Measurements from ENCODE around the gene OR2A2.

OR2A2 gene
- total RNA-seq, result 0 reads per million in 3 donors

GRCh38 chr7:144109283-144109682, at the start of gene OR2A2:
Gene OR2A2 (plus strand): TSS chr7:144109583. CDS start chr7:144109583, 0 bp downstream.
- no peaks in the 10 kb centered on the region for H3K4me1 ChIP-seq (ENCODE audit: control insufficient read depth, insufficient read depth, low read length, poor library complexity, severe bottlenecking)
- no peaks in the 10 kb centered on the region for H3K36me3 ChIP-seq (ENCODE audit: control insufficient read depth, insufficient read depth, low read length)
- no peak within 1 kb of the TSS for H3K4me3 ChIP-seq (ENCODE audit: insufficient read depth, low read depth, low read length, poor library complexity, severe bottlenecking)
- DNase-seq, result no peak
- H3K27ac ChIP-seq (ENCODE audit: insufficient read depth, low read length, poor library complexity, severe bottlenecking), result no peak within 1 kb of the TSS
- peaks cover 3% of the 10 kb centered on the region for H3K27me3 ChIP-seq (replicated peaks; ENCODE audit: control insufficient read depth, insufficient read depth, low read length, poor library complexity, severe bottlenecking)
- H3K9me3 ChIP-seq (ENCODE audit: control insufficient read depth, low read length), result no peaks in the 10 kb centered on the region

GRCh38 chr7:144063710-144064109, 45.7 kb upstream of the OR2A2 start:
- no peaks in the 10 kb centered on the region for H3K27me3 ChIP-seq (replicated peaks; ENCODE audit: control insufficient read depth, insufficient read depth, low read length, poor library complexity, severe bottlenecking)
- H3K9me3 ChIP-seq (ENCODE audit: control insufficient read depth, low read length), result no peaks in the 10 kb centered on the region

GRCh38 chr7:144069511-144069910, 39.9 kb upstream of the OR2A2 start, which contains the start of gene OR2A25:
Gene OR2A25 (plus strand): TSS chr7:144069811. CDS start chr7:144074220, 4,409 bp downstream.
- Histone ChIP-seq H3K27ac (ENCODE audit: insufficient read depth, low read length, poor library complexity, severe bottlenecking) (no peak within 1 kb of the TSS), H3K4me1 (ENCODE audit: control insufficient read depth, insufficient read depth, low read length, poor library complexity, severe bottlenecking) (no peaks in the 10 kb centered on the region), H3K36me3 (ENCODE audit: control insufficient read depth, insufficient read depth, low read length) (no peaks in the 10 kb centered on the region), H3K27me3 (replicated peaks; ENCODE audit: control insufficient read depth, insufficient read depth, low read length, poor library complexity, severe bottlenecking) (no peaks in the 10 kb centered on the region), H3K4me3 (ENCODE audit: insufficient read depth, low read depth, low read length, poor library complexity, severe bottlenecking) (no peak within 1 kb of the TSS), H3K9me3 (ENCODE audit: control insufficient read depth, low read length) (no peaks in the 10 kb centered on the region)
- no peak for DNase-seq

More at GRCh38 chr7:144063710-144064109, 45.7 kb upstream of the OR2A2 start:
- Histone ChIP-seq H3K36me3 (ENCODE audit: control insufficient read depth, insufficient read depth, low read length) (no peaks in the 10 kb centered on the region), H3K4me1 (ENCODE audit: control insufficient read depth, insufficient read depth, low read length, poor library complexity, severe bottlenecking) (no peaks in the 10 kb centered on the region), H3K4me3 (ENCODE audit: insufficient read depth, low read depth, low read length, poor library complexity, severe bottlenecking) (no peak overlapping the region), H3K27ac (ENCODE audit: insufficient read depth, low read length, poor library complexity, severe bottlenecking) (no peak overlapping the region)
- DNase-seq, result no peak

GRCh38 chr7:144069953-144070352, 39.4 kb upstream of the OR2A2 start:
- H3K9me3 ChIP-seq (ENCODE audit: control insufficient read depth, low read length), result no peaks in the 10 kb centered on the region
- no peak overlapping the region for H3K4me3 ChIP-seq (ENCODE audit: insufficient read depth, low read depth, low read length, poor library complexity, severe bottlenecking)
- H3K27me3 ChIP-seq (replicated peaks; ENCODE audit: control insufficient read depth, insufficient read depth, low read length, poor library complexity, severe bottlenecking), result no peaks in the 10 kb centered on the region
- no peaks in the 10 kb centered on the region for H3K4me1 ChIP-seq (ENCODE audit: control insufficient read depth, insufficient read depth, low read length, poor library complexity, severe bottlenecking)
- DNase-seq, result no peak
- no peaks in the 10 kb centered on the region for H3K36me3 ChIP-seq (ENCODE audit: control insufficient read depth, insufficient read depth, low read length)
- H3K27ac ChIP-seq (ENCODE audit: insufficient read depth, low read length, poor library complexity, severe bottlenecking), result no peak overlapping the region

GRCh38 chr7:144074374-144074773, 35.0 kb upstream of the OR2A2 start:
- Histone ChIP-seq H3K9me3 (ENCODE audit: control insufficient read depth, low read length) (no peaks in the 10 kb centered on the region), H3K27me3 (replicated peaks; ENCODE audit: control insufficient read depth, insufficient read depth, low read length, poor library complexity, severe bottlenecking) (no peaks in the 10 kb centered on the region), H3K27ac (ENCODE audit: insufficient read depth, low read length, poor library complexity, severe bottlenecking) (no peak overlapping the region), H3K4me3 (ENCODE audit: insufficient read depth, low read depth, low read length, poor library complexity, severe bottlenecking) (no peak overlapping the region), H3K36me3 (ENCODE audit: control insufficient read depth, insufficient read depth, low read length) (no peaks in the 10 kb centered on the region), H3K4me1 (ENCODE audit: control insufficient read depth, insufficient read depth, low read length, poor library complexity, severe bottlenecking) (no peaks in the 10 kb centered on the region)
- DNase-seq, result no peak

- Histone ChIP-seq H3K27ac (ENCODE audit: insufficient read depth, low read length, poor library complexity, severe bottlenecking) (no peak within 1 kb of the TSS), H3K9me3 (ENCODE audit: control insufficient read depth, low read length) (no peaks in the 10 kb centered on the region), H3K36me3 (ENCODE audit: control insufficient read depth, insufficient read depth, low read length) (no peaks in the 10 kb centered on the region), H3K4me1 (ENCODE audit: control insufficient read depth, insufficient read depth, low read length, poor library complexity, severe bottlenecking) (no peaks in the 10 kb centered on the region), H3K4me3 (ENCODE audit: insufficient read depth, low read depth, low read length, poor library complexity, severe bottlenecking) (no peak within 1 kb of the TSS), H3K27me3 (replicated peaks; ENCODE audit: control insufficient read depth, insufficient read depth, low read length, poor library complexity, severe bottlenecking) (no peaks in the 10 kb centered on the region)
- DNase-seq, result no peak
These were observed 23.4 kb upstream of the OR2A2 start, which contains the start of gene OR2A12 for GRCh38 chr7:144085978-144086377. Gene OR2A12 (plus strand): TSS chr7:144086278. CDS start chr7:144095108, 8,830 bp downstream.

GRCh38 chr7:144086730-144087129, 22.7 kb upstream of the OR2A2 start:
- DNase-seq, result no peak
- no peak overlapping the region for H3K27ac ChIP-seq (ENCODE audit: insufficient read depth, low read length, poor library complexity, severe bottlenecking)
- H3K9me3 ChIP-seq (ENCODE audit: control insufficient read depth, low read length), result no peaks in the 10 kb centered on the region
- no peaks in the 10 kb centered on the region for H3K36me3 ChIP-seq (ENCODE audit: control insufficient read depth, insufficient read depth, low read length)
- H3K27me3 ChIP-seq (replicated peaks; ENCODE audit: control insufficient read depth, insufficient read depth, low read length, poor library complexity, severe bottlenecking), result no peaks in the 10 kb centered on the region
- H3K4me3 ChIP-seq (ENCODE audit: insufficient read depth, low read depth, low read length, poor library complexity, severe bottlenecking), result no peak overlapping the region
- no peaks in the 10 kb centered on the region for H3K4me1 ChIP-seq (ENCODE audit: control insufficient read depth, insufficient read depth, low read length, poor library complexity, severe bottlenecking)

- Histone ChIP-seq H3K27ac (ENCODE audit: insufficient read depth, low read length, poor library complexity, severe bottlenecking) (no peak overlapping the region), H3K36me3 (ENCODE audit: control insufficient read depth, insufficient read depth, low read length) (no peaks in the 10 kb centered on the region), H3K4me1 (ENCODE audit: control insufficient read depth, insufficient read depth, low read length, poor library complexity, severe bottlenecking) (no peaks in the 10 kb centered on the region), H3K27me3 (replicated peaks; ENCODE audit: control insufficient read depth, insufficient read depth, low read length, poor library complexity, severe bottlenecking) (no peaks in the 10 kb centered on the region), H3K4me3 (ENCODE audit: insufficient read depth, low read depth, low read length, poor library complexity, severe bottlenecking) (no peak overlapping the region), H3K9me3 (ENCODE audit: control insufficient read depth, low read length) (no peaks in the 10 kb centered on the region)
- no peak for DNase-seq
These were observed 22.2 kb upstream of the OR2A2 start for GRCh38 chr7:144087230-144087629.

GRCh38 chr7:144090667-144091066, 18.7 kb upstream of the OR2A2 start:
- no peaks in the 10 kb centered on the region for H3K9me3 ChIP-seq (ENCODE audit: control insufficient read depth, low read length)
- H3K36me3 ChIP-seq (ENCODE audit: control insufficient read depth, insufficient read depth, low read length), result no peaks in the 10 kb centered on the region
- no peaks in the 10 kb centered on the region for H3K4me1 ChIP-seq (ENCODE audit: control insufficient read depth, insufficient read depth, low read length, poor library complexity, severe bottlenecking)
- no peak overlapping the region for H3K27ac ChIP-seq (ENCODE audit: insufficient read depth, low read length, poor library complexity, severe bottlenecking)
- DNase-seq, result no peak
- H3K4me3 ChIP-seq (ENCODE audit: insufficient read depth, low read depth, low read length, poor library complexity, severe bottlenecking), result no peak overlapping the region
- H3K27me3 ChIP-seq (replicated peaks; ENCODE audit: control insufficient read depth, insufficient read depth, low read length, poor library complexity, severe bottlenecking), result peaks cover 4% of the 10 kb centered on the region

GRCh38 chr7:144098776-144099175, 10.6 kb upstream of the OR2A2 start:
- Histone ChIP-seq H3K27ac (ENCODE audit: insufficient read depth, low read length, poor library complexity, severe bottlenecking) (no peak overlapping the region), H3K4me3 (ENCODE audit: insufficient read depth, low read depth, low read length, poor library complexity, severe bottlenecking) (no peak overlapping the region), H3K27me3 (replicated peaks; ENCODE audit: control insufficient read depth, insufficient read depth, low read length, poor library complexity, severe bottlenecking) (peaks cover 9% of the 10 kb centered on the region), H3K9me3 (ENCODE audit: control insufficient read depth, low read length) (no peaks in the 10 kb centered on the region), H3K4me1 (ENCODE audit: control insufficient read depth, insufficient read depth, low read length, poor library complexity, severe bottlenecking) (no peaks in the 10 kb centered on the region), H3K36me3 (ENCODE audit: control insufficient read depth, insufficient read depth, low read length) (no peaks in the 10 kb centered on the region)
- no peak for DNase-seq
